HAP-1 (cell line): Measurements from ENCODE around the gene ANTXR1.
A peak's percentile ranks its signal among the peaks of the same experiment; 100 is the strongest.

ENCODE experiments used
- DNase-seq, 2 experiments: peaks; one replicate each; pipeline ENCODE4 v3.0.0-alpha.2; 2016 to 2020; ENCODE audit warnings: low spot score in 2 of 2
- H3K27me3 ChIP-seq: fragments of 250-450 bp; sonication (Bioruptor Pico); 2 replicates; pipeline ENCODE4 v1.5.1; 2020; ENCODE audit warnings: low read depth, mild to moderate bottlenecking, moderate library complexity
- H3K36me3 ChIP-seq: fragments of 250-450 bp; sonication (Bioruptor Pico); replicated peaks from 2 replicates; pipeline ENCODE4 v1.5.1; 2020; ENCODE audit warnings: mild to moderate bottlenecking
- H3K4me1 ChIP-seq: fragments of 250-450 bp; sonication (Bioruptor Pico); 2 replicates; pipeline ENCODE4 v1.5.1; 2020; ENCODE audit warnings: mild to moderate bottlenecking
- H3K4me3 ChIP-seq: fragments of 250-450 bp; sonication (Bioruptor Pico); 2 replicates; pipeline ENCODE4 v1.5.1; 2020; ENCODE audit warnings: mild to moderate bottlenecking, moderate library complexity
- H3K9me3 ChIP-seq: fragments of 250-450 bp; sonication (Bioruptor Pico); 2 replicates; pipeline ENCODE4 v1.5.1; 2020; ENCODE audit warnings: mild to moderate bottlenecking, moderate library complexity
- in situ Hi-C: fragments of 300-500 bp; cut with MboI; formaldehyde crosslinking; loops from 3 replicates; pipeline ENCODE4 v1.14.3; 2020; ENCODE audit warnings: low sequenced_read_pairs, inconsistent platforms, mixed read lengths

Gene ANTXR1

GRCh38 chr2:69055688-69056470 lies 42.9 kb downstream of the ANTXR1 start:
- Histone ChIP-seq H3K27me3 (no peaks in the 10 kb centered on the region), H3K36me3 (no peaks in the 10 kb centered on the region), H3K4me1 (no peaks in the 10 kb centered on the region), H3K4me3 (no peak overlapping the region), H3K9me3 (no peaks in the 10 kb centered on the region)
- DNase-seq = no peak
- in situ Hi-C loops = no loop called here

- no peaks in the 10 kb centered on the region for H3K9me3 ChIP-seq
- H3K27me3 ChIP-seq = no peaks in the 10 kb centered on the region
- no peak overlapping the region for H3K4me3 ChIP-seq
- DNase-seq = no peak
- H3K4me1 ChIP-seq = no peaks in the 10 kb centered on the region
- in situ Hi-C loops = no loop called here
- H3K36me3 ChIP-seq = no peaks in the 10 kb centered on the region
Measured at GRCh38 chr2:69057660-69058059, 44.7 kb downstream of the ANTXR1 start.

GRCh38 chr2:69059731-69060290 lies 46.8 kb downstream of the ANTXR1 start:
- Histone ChIP-seq H3K27me3 (no peaks in the 10 kb centered on the region), H3K9me3 (no peaks in the 10 kb centered on the region), H3K4me3 (no peak overlapping the region), H3K4me1 (no peaks in the 10 kb centered on the region), H3K36me3 (no peaks in the 10 kb centered on the region)
- in situ Hi-C loops = no loop called here
- no peak for DNase-seq

- Histone ChIP-seq H3K4me3 (no peak overlapping the region), H3K4me1 (no peaks in the 10 kb centered on the region), H3K36me3 (no peaks in the 10 kb centered on the region), H3K27me3 (no peaks in the 10 kb centered on the region), H3K9me3 (no peaks in the 10 kb centered on the region)
- in situ Hi-C loops = no loop called here
- DNase-seq = no peak
Measured at GRCh38 chr2:69060938-69061501, 48.0 kb downstream of the ANTXR1 start.

- no peak for DNase-seq
- H3K27me3 ChIP-seq = no peaks in the 10 kb centered on the region
- in situ Hi-C loops = no loop called here
Measured at GRCh38 chr2:69061525-69061924, 48.5 kb downstream of the ANTXR1 start.

GRCh38 chr2:69062307-69062962 lies 49.5 kb downstream of the ANTXR1 start:
- no peaks in the 10 kb centered on the region for H3K36me3 ChIP-seq
- in situ Hi-C loops = no loop called here
- no peaks in the 10 kb centered on the region for H3K4me1 ChIP-seq
- H3K4me3 ChIP-seq = no peak overlapping the region
- no peaks in the 10 kb centered on the region for H3K9me3 ChIP-seq
- H3K27me3 ChIP-seq = no peaks in the 10 kb centered on the region
- no peak for DNase-seq

More at GRCh38 chr2:69061525-69061924, 48.5 kb downstream of the ANTXR1 start:
- Histone ChIP-seq H3K4me3 (no peak overlapping the region), H3K4me1 (no peaks in the 10 kb centered on the region), H3K36me3 (no peaks in the 10 kb centered on the region), H3K9me3 (no peaks in the 10 kb centered on the region)

GRCh38 chr2:69065735-69066336 lies 52.9 kb downstream of the ANTXR1 start:
- H3K4me3 ChIP-seq = no peak overlapping the region
- no peaks in the 10 kb centered on the region for H3K4me1 ChIP-seq
- in situ Hi-C loops = no loop called here
- H3K27me3 ChIP-seq = no peaks in the 10 kb centered on the region
- H3K36me3 ChIP-seq = no peaks in the 10 kb centered on the region; the same call in 1 of the 2 replicates
- DNase-seq = no peak
- H3K9me3 ChIP-seq = no peaks in the 10 kb centered on the region

GRCh38 chr2:69067026-69067630 lies 54.1 kb downstream of the ANTXR1 start:
- peaks cover 4% of the 10 kb centered on the region; the same call in 1 of the 2 replicates for H3K36me3 ChIP-seq
- no peak overlapping the region for H3K4me3 ChIP-seq
- H3K4me1 ChIP-seq = no peaks in the 10 kb centered on the region
- H3K27me3 ChIP-seq = no peaks in the 10 kb centered on the region
- no peaks in the 10 kb centered on the region for H3K9me3 ChIP-seq
- DNase-seq = no peak
- in situ Hi-C loops = no loop called here

GRCh38 chr2:69067866-69068265 lies 54.9 kb downstream of the ANTXR1 start:
- in situ Hi-C loops = no loop called here
- Histone ChIP-seq H3K9me3 (no peaks in the 10 kb centered on the region), H3K36me3 (peaks cover 4% of the 10 kb centered on the region; the same call in 1 of the 2 replicates), H3K4me1 (no peaks in the 10 kb centered on the region), H3K4me3 (no peak overlapping the region), H3K27me3 (no peaks in the 10 kb centered on the region)
- no peak for DNase-seq

- H3K9me3 ChIP-seq = no peaks in the 10 kb centered on the region
- peaks cover 4% of the 10 kb centered on the region; the same call in 1 of the 2 replicates for H3K36me3 ChIP-seq
- no peaks in the 10 kb centered on the region for H3K27me3 ChIP-seq
- H3K4me3 ChIP-seq = no peak overlapping the region
- peaks cover 8% of the 10 kb centered on the region for H3K4me1 ChIP-seq
- in situ Hi-C loops = no loop called here
- no peak for DNase-seq
Measured at GRCh38 chr2:69070969-69071368, 58.0 kb downstream of the ANTXR1 start.

GRCh38 chr2:69073928-69074570 lies 61.1 kb downstream of the ANTXR1 start:
- Histone ChIP-seq H3K4me3 (no peak overlapping the region), H3K36me3 (peaks cover 4% of the 10 kb centered on the region; the same call in 1 of the 2 replicates), H3K27me3 (no peaks in the 10 kb centered on the region), H3K4me1 (peaks cover 14% of the 10 kb centered on the region), H3K9me3 (no peaks in the 10 kb centered on the region)
- DNase-seq = no peak
- in situ Hi-C loops = no loop called here

- H3K4me3 ChIP-seq = no peak overlapping the region
- DNase-seq = peak in 1 of 2 experiments; percentile 83
- no peaks in the 10 kb centered on the region for H3K27me3 ChIP-seq
- peaks cover 14% of the 10 kb centered on the region for H3K4me1 ChIP-seq
- H3K9me3 ChIP-seq = no peaks in the 10 kb centered on the region
- peaks cover 4% of the 10 kb centered on the region; the same call in 1 of the 2 replicates for H3K36me3 ChIP-seq
- in situ Hi-C loops = no loop called here
Measured at GRCh38 chr2:69074918-69075317, 61.9 kb downstream of the ANTXR1 start.

- Histone ChIP-seq H3K36me3 (peaks cover 4% of the 10 kb centered on the region; the same call in 1 of the 2 replicates), H3K9me3 (no peaks in the 10 kb centered on the region), H3K27me3 (no peaks in the 10 kb centered on the region), H3K4me3 (no peak overlapping the region), H3K4me1 (peaks cover 14% of the 10 kb centered on the region)
- in situ Hi-C loops = no loop called here
- no peak for DNase-seq
Measured at GRCh38 chr2:69075486-69075885, 62.5 kb downstream of the ANTXR1 start.
